WERI-Rb-1 (cell line): Measurements from ENCODE around the gene PAH.

Experiments
- DNase-seq: peaks from one replicate; pipeline ENCODE4 v3.0.0-alpha.2; 2020
- H3K27ac ChIP-seq: fragments of 250-450 bp; sonication (Bioruptor Pico); 2 replicates; pipeline ENCODE4 v1.5.1; 2020; ENCODE audit warnings: mild to moderate bottlenecking, moderate library complexity
- H3K27me3 ChIP-seq: fragments of 250-450 bp; sonication (Bioruptor Pico); 2 replicates; pipeline ENCODE4 v1.5.1; 2021; ENCODE audit warnings: mild to moderate bottlenecking, low read depth, moderate library complexity; ENCODE audit not compliant: insufficient read depth, severe bottlenecking
- H3K36me3 ChIP-seq: fragments of 250-450 bp; sonication (Bioruptor Pico); 2 replicates; pipeline ENCODE4 v1.5.1; 2020; ENCODE audit warnings: mild to moderate bottlenecking, moderate library complexity
- H3K4me3 ChIP-seq: 2 replicates; pipeline ENCODE4 v1.5.1; 2011; ENCODE audit warnings: low read depth, mild to moderate bottlenecking, control low read depth, low read length
- H3K9me3 ChIP-seq: fragments of 250-450 bp; sonication (Bioruptor Pico); 2 replicates; pipeline ENCODE4 v1.5.1; 2021; ENCODE audit warnings: mild to moderate bottlenecking, moderate library complexity; ENCODE audit not compliant: severe bottlenecking
- TF ChIP-seq, protein P1 (sequence below): IDR thresholded peaks from 2 replicates; pipeline ENCODE4 v1.5.1; 2011; ENCODE audit warnings: low read depth, mild to moderate bottlenecking, control low read depth, inconsistent platforms, low read length

The PAH gene

DNA sequence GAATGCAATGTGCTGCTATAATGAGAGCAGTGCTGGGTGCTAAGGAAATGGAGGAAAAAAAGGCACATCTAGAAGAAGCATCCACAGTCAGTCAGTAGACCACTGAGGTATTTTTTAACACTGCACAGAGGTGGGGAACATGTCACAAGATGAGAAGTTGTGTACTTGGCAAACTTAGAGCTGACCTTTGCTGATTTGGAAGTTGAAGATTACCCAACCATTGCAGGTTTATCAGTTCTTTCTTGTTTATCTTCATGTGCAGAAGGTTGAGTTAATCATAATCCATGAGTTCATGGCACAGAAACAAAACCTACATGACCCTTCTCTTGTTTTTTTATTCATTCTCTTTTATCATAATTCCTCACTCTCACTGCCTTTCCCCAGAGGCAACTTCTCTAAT is 3.2 kb upstream of the PAH start:
- no peak overlapping the region for H3K4me3 ChIP-seq
- TF ChIP-seq, protein P1, sequence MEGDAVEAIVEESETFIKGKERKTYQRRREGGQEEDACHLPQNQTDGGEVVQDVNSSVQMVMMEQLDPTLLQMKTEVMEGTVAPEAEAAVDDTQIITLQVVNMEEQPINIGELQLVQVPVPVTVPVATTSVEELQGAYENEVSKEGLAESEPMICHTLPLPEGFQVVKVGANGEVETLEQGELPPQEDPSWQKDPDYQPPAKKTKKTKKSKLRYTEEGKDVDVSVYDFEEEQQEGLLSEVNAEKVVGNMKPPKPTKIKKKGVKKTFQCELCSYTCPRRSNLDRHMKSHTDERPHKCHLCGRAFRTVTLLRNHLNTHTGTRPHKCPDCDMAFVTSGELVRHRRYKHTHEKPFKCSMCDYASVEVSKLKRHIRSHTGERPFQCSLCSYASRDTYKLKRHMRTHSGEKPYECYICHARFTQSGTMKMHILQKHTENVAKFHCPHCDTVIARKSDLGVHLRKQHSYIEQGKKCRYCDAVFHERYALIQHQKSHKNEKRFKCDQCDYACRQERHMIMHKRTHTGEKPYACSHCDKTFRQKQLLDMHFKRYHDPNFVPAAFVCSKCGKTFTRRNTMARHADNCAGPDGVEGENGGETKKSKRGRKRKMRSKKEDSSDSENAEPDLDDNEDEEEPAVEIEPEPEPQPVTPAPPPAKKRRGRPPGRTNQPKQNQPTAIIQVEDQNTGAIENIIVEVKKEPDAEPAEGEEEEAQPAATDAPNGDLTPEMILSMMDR = no peak
- no peak for DNase-seq
- H3K9me3 ChIP-seq = no peaks in the 10 kb centered on the region
- no peak overlapping the region for H3K27ac ChIP-seq
- H3K27me3 ChIP-seq = no peaks in the 10 kb centered on the region
- H3K36me3 ChIP-seq = no peaks in the 10 kb centered on the region

DNA sequence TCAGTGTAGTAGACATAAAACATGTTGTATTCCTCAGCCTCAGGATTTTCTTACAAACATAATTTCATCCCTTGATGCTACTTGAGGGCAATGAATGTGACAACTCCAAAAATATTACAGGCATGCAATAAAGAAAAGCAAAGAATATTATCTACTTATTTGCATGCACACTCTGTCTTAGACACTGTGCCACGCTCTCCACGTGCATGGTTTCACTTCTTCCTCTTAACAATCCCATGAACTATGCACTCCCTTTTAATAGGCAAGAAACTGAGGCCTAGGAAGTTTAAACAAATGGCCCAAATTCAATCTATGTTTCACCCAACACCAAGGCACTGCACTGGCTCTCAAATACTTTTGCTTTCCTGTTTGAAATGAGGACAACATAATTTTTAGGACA is 1.8 kb upstream of the PAH start:
- Histone ChIP-seq H3K4me3 (no peak overlapping the region), H3K27me3 (no peaks in the 10 kb centered on the region), H3K36me3 (no peaks in the 10 kb centered on the region), H3K27ac (no peak overlapping the region), H3K9me3 (no peaks in the 10 kb centered on the region)
- TF ChIP-seq, protein P1 = no peak
- DNase-seq = no peak

DNA sequence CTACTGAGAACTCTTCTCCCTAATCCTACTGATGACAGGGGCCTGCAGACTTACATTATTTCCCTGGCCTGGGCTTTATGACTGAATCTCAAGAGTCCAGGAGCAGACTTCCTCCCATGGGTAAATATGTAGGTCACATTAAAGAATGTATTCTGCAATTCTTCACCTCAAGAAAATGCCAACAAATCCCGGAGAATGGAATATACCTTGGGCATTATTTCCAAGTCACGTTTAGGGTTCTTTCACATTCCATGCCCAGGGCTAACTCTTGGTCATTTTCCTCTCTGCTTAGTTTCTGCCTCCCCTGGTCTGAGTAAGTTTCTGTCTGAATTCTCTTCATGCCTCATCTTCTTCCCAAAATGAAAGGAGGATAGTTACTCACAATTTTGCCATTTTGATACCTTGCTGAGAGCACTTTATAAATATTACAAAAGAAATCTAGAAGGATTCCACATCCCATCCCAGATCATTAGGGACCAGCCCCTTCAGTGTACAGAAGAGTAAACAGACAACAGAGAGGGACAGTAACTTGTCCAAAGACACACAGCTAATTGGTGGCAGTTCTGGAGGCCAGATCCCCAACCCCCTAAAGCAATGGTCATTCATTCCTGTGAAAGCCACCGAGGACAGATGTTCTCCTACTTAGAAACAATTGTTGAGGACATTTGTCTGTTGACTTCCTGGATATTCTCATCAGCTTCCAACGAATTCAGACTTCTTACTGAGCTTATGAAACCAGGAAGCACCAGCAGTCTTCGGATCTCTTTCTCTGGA is 605 bp downstream of the PAH start:
- Histone ChIP-seq H3K9me3 (no peaks in the 10 kb centered on the region), H3K4me3 (no peak overlapping the region), H3K36me3 (no peaks in the 10 kb centered on the region), H3K27ac (no peak overlapping the region), H3K27me3 (no peaks in the 10 kb centered on the region)
- DNase-seq = no peak
- TF ChIP-seq, protein P1 = no peak

DNA sequence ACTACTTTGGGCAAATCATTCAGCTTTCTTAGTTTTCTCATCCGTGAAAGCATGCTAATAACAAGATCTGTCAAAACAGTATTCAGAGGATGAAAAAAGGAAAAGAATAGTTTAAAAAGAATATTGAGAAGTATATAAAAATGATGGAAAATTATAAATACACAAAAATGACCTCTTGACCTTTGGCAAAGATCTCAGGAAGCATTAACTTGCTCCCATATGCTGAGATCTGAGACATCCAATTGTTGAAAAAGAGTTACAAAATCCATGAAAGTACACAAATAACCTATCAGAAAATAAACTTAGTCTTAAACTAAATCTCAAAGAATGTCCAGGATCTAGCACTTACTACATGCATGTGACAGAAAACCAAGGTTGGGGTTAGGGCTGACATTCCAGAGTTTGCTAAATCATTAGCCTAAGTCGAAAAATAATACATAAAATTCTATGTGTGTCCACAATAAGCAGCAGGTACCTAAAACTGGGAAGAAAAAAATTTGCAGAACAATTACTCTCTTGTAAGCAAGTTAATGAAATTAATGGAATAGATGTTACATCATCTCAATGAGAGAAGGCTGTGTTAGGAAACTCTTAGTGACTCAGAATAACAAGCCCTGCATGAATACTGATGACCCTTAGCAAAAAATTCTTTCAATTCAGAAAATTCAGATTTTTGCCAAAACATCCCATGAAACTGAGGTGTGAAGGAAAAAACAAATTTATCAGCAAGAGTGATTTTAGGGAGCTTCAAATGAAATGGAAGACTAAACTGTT is 3.4 kb downstream of the PAH start:
- TF ChIP-seq, protein P1 = no peak
- no peak for DNase-seq
- Histone ChIP-seq H3K9me3 (no peaks in the 10 kb centered on the region), H3K27me3 (no peaks in the 10 kb centered on the region), H3K4me3 (no peak overlapping the region), H3K27ac (no peak overlapping the region), H3K36me3 (no peaks in the 10 kb centered on the region)

DNA sequence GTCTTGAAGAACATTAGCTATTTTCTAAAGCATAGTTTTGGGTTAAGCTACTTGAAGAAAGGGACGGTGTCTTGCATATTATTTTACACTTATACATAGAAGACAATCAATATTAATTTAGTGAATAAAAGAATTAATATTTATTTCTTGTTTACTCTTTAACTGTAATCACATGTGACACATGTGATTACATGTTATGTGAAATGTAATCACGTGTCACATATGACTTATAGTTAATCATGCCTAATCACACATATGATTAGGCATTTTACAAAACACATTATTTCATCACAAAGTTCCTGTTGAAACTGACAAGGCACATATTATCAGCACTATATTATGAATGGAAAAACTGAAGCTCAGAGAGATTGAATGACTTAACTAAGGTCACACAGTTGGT is 4.8 kb downstream of the PAH start:
- H3K27me3 ChIP-seq = no peaks in the 10 kb centered on the region
- TF ChIP-seq, protein P1 = no peak
- H3K9me3 ChIP-seq = no peaks in the 10 kb centered on the region

More for the DNA sequence above, 4.8 kb downstream of the PAH start:
- no peaks in the 10 kb centered on the region for H3K36me3 ChIP-seq
- H3K4me3 ChIP-seq = no peak overlapping the region
- no peak overlapping the region for H3K27ac ChIP-seq
- DNase-seq = no peak
